Fibroblast of lung (primary cell): ENCODE data around the gene ZSWIM2.

Experiments
- CTCF ChIP-seq, 2 donors: IDR thresholded peaks in 1 of 2; conservative IDR thresholded peaks in 1 of 2; 1 replicate in 1 of 2; 2 replicates in 1 of 2; pipeline ENCODE4 v1.5.1; 2011 to 2012; ENCODE audit warnings: low read length in 2 of 2, control low read depth in 1 of 2, inconsistent platforms in 1 of 2, low read depth in 1 of 2, mild to moderate bottlenecking in 1 of 2
- EZH2 ChIP-seq: IDR thresholded peaks from 2 replicates; pipeline ENCODE4 v1.5.1; 2012; ENCODE audit warnings: low read length, control low read depth, mild to moderate bottlenecking; ENCODE audit errors: missing control alignments

GRCh38 chr2:186874713-186875112 lies 25.7 kb upstream of the ZSWIM2 start:
- no peak for TF ChIP-seq CTCF (conservative IDR thresholded peaks at IDR 0.05 in 1 of 2, IDR thresholded peaks at IDR 0.05 in 1 of 2; ENCODE audit: low read depth in 1 of 2, low read length in 2 of 2)
- TF ChIP-seq EZH2, result no peak
